Right lobe of liver (tissue), 6 donors: ENCODE data around the gene MDFIC. TPM values are rescaled to one million over a fixed set of nuclear protein-coding genes. Genes with fewer than 3 reads are reported as not detected.

ENCODE experiments used
- ATAC-seq, 4 donors: fragments of 200-7000 bp; cut with Tn5 transposase; one replicate each; pipeline ENCODE4 v1.9.1; 2020; ENCODE audit warnings: mild to moderate bottlenecking in 4 of 4, moderate library complexity in 4 of 4
- DNase-seq, 3 donors: peaks; one replicate each; pipeline ENCODE4 v3.0.0-alpha.2; 2020
- H3K27ac ChIP-seq, 3 donors: fragments of 200-600 bp; one replicate each; pipeline ENCODE4 v1.8.0; 2022
- H3K27me3 ChIP-seq, 2 donors: fragments of 200-600 bp; one replicate each; pipeline ENCODE4 v1.8.0; 2022
- H3K36me3 ChIP-seq, 4 donors: fragments of 200-600 bp; sonication (generic) in 1 of 4; one replicate each; pipeline versions ENCODE4 v1.5.1 to v1.8.0; 2017 to 2022; ENCODE audit warnings: control low read depth in 1 of 4
- H3K4me1 ChIP-seq, 4 donors: fragments of 200-600 bp; sonication (generic) in 1 of 4; one replicate each; pipeline versions ENCODE4 v1.5.1 to v1.8.0; 2017 to 2022; ENCODE audit warnings: control low read depth in 1 of 4
- H3K4me3 ChIP-seq, 3 donors: fragments of 200-600 bp; one replicate each; pipeline ENCODE4 v1.8.0; 2022
- H3K9me3 ChIP-seq, 4 donors: fragments of 200-600 bp; sonication (generic) in 1 of 4; one replicate each; pipeline versions ENCODE4 v1.5.1 to v1.8.0; 2017 to 2022; ENCODE audit warnings: control low read depth in 1 of 4
- POLR2A ChIP-seq: fragments of 450-650 bp; IDR thresholded peaks from one replicate; pipeline ENCODE4 v1.6.1; 2017; ENCODE audit warnings: antibody characterized with exemption, mild to moderate bottlenecking
- WGBS: methylation state at CpG from one replicate; pipeline ENCODE4 v1.1.6; 2018; ENCODE audit warnings: low coverage, low lambda C conversion rate; ENCODE audit not compliant: insufficient coverage; ENCODE audit errors: missing lambda C conversion rate; 5-methylcytosine and 5-hydroxymethylcytosine counted together
- intact Hi-C, 2 donors: fragments of 100-400 bp; cut with DNase I; formaldehyde crosslinking; loops; one replicate each; pipeline versions ENCODE4 v1.11.2 to v1.14.1; 2022
- total RNA-seq, 6 experiments: library from RNA; depleted of rRNA in 2 of 6; stranded (reverse); fragments of >200 nt in 2 of 6; fragmentation: NEBNext Ultra II Directional in 3 of 6; extraction: Animal tissue kit (Norgen Biotek cat#: 25700) in 3 of 6; gene quantifications; one replicate each; pipeline versions ENCODE4 v1.1.0 to v1.2.4, GENCODE V29; 2016 to 2023
- TF ChIP-seq, protein P1 (sequence below), 4 donors: fragments of 200-600 bp in 3 of 4; fragments of 450-650 bp in 1 of 4; IDR thresholded peaks; one replicate each; pipeline versions ENCODE4 v1.5.1 to v1.8.0; 2016 to 2022; ENCODE audit warnings: antibody characterized with exemption in 4 of 4, mild to moderate bottlenecking in 2 of 4
- donor health status: DM: no; HTN: yes; CAD: no.
- donor health status: DM: no; HTN: no; CAD: no.
- donor health status: DM: no; HTN: no; CAD: no.
- donor health status: DM: no; HTN: yes; CAD: no.
- donor health status: DM: no; HTN: yes; CAD: no.

The MDFIC gene
- total RNA-seq, 6 experiments from 2014 or later: 7.5 to 20.7 (median 13.4) TPM

DNA sequence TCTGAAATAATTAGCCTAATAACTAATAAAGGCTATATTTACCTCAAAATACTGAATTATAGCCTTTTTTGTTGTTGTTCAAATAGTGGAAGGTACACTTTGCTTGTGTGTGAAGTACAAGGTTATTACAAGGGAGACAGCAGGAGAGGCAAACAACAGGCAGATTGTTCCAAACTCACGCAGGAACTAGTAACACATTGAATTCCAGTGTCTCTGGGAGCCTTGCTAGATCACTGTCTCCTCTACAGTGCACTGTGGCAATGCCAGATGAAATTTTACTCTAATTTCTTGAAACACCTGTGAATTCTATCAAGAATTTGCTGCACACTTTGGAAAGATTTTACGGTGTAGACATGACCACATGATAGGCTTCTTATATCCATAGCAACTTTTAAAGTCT is 112.6 kb downstream of the MDFIC start:
- ATAC-seq (no peak), DNase-seq (no peak)
- no peak overlapping the region for H3K27ac ChIP-seq
- H3K4me1 ChIP-seq: no peaks in the 10 kb centered on the region
- no peaks in the 10 kb centered on the region for H3K27me3 ChIP-seq
- H3K9me3 ChIP-seq: no peaks in the 10 kb centered on the region
- TF ChIP-seq POLR2A: no peak
- TF ChIP-seq, protein P1, sequence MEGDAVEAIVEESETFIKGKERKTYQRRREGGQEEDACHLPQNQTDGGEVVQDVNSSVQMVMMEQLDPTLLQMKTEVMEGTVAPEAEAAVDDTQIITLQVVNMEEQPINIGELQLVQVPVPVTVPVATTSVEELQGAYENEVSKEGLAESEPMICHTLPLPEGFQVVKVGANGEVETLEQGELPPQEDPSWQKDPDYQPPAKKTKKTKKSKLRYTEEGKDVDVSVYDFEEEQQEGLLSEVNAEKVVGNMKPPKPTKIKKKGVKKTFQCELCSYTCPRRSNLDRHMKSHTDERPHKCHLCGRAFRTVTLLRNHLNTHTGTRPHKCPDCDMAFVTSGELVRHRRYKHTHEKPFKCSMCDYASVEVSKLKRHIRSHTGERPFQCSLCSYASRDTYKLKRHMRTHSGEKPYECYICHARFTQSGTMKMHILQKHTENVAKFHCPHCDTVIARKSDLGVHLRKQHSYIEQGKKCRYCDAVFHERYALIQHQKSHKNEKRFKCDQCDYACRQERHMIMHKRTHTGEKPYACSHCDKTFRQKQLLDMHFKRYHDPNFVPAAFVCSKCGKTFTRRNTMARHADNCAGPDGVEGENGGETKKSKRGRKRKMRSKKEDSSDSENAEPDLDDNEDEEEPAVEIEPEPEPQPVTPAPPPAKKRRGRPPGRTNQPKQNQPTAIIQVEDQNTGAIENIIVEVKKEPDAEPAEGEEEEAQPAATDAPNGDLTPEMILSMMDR (IDR thresholded peaks at IDR 0.05): no peak
- intact Hi-C loops: no loop called here
- WGBS: 67% methylated on average over 2 of the region's 2 CpGs
- H3K36me3 ChIP-seq: no peaks in the 10 kb centered on the region
- no peak overlapping the region for H3K4me3 ChIP-seq

DNA sequence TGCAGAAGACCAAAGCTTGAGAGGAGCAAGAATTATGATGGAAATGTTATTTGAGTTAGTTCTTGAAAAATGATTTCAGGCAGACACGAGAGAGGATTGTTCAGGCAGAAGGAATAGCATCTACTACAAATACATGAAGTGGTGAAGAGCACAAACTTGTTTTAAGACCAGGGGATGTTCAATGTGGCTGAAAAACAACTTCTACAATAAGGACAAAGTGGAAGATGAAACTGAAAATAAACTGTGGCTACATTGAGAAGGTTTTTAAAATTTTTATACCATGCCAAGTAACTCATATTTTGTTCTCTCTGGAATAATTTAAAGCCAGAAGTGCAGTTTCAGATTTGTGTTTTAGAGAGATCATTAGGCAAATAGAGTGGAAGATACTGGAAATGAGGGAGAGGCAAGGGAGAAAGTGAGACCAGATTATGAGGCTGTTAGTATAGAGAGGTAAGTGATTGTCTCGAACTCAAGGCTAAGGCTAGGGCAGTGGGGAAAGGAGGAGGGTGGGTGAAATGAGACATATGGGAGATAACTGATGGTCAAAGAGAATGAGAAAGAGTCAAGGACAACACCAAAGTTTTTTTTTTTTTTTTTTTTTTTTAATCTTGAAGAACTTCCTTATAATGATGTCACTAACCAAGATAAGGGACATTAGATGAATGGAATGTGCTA is 115.4 kb downstream of the MDFIC start:
- ATAC-seq: no peak
- WGBS: 74% methylated on average over 2 of the region's 2 CpGs
- no peak overlapping the region for H3K27ac ChIP-seq
- DNase-seq: no peak
- H3K4me3 ChIP-seq: no peak overlapping the region
- TF ChIP-seq, protein P1 (IDR thresholded peaks at IDR 0.05): no peak
- TF ChIP-seq POLR2A: no peak
- H3K9me3 ChIP-seq: no peaks in the 10 kb centered on the region
- H3K36me3 ChIP-seq: no peaks in the 10 kb centered on the region
- H3K27me3 ChIP-seq: no peaks in the 10 kb centered on the region
- H3K4me1 ChIP-seq: no peaks in the 10 kb centered on the region
- intact Hi-C loops: no loop called here

DNA sequence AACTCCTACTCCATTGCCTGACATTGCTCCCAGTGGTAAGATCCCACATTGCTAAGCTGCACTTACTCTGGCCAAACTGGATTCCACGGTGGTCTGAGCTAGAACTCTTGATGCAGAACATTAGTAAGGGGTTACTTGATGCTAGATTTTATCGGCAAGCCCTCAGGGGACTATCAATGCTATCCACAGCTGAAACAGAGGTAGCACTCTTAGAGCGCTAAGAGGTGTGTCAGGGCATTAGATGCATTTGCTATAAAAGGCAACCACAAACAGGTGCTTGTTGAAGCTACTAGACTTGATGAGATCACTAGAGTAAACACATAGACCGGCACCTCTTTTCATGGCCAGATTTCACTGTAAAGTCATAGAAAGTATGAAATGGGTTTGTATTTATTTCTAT is 116.3 kb downstream of the MDFIC start:
- no peak overlapping the region for H3K27ac ChIP-seq
- ATAC-seq (no peak), DNase-seq (no peak)
- no peaks in the 10 kb centered on the region for H3K36me3 ChIP-seq
- WGBS: 82% methylated on average over 2 of the region's 4 CpGs
- no peaks in the 10 kb centered on the region for H3K9me3 ChIP-seq
- no peak overlapping the region for H3K4me3 ChIP-seq
- no peaks in the 10 kb centered on the region for H3K4me1 ChIP-seq
- intact Hi-C loops: no loop called here
- no peaks in the 10 kb centered on the region for H3K27me3 ChIP-seq
- TF ChIP-seq, protein P1 (IDR thresholded peaks at IDR 0.05): no peak
- no peak for TF ChIP-seq POLR2A

DNA sequence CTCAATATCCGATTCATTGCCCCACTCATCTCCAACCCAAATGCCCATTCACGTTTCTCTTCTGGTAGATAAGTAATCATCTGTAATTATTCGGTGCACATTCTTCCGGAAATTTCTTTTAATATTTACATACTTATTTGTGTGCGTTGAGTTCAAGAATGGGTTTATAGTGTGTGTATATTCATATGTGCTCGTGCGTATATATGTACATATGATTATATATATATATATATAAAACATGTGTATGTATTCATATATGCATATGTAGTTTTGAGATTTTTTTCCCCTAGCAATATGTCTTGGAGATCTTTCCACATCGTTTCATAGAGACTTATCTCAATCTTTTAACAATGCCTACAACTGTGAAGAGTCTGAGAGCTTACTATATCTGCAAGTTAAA is 118.2 kb downstream of the MDFIC start:
- intact Hi-C loops: no loop called here
- Histone ChIP-seq H3K4me3 (no peak overlapping the region), H3K27me3 (no peaks in the 10 kb centered on the region), H3K9me3 (no peaks in the 10 kb centered on the region), H3K36me3 (no peaks in the 10 kb centered on the region), H3K27ac (no peak overlapping the region), H3K4me1 (peaks cover 0 to 16% (median 2%) of the 10 kb centered on the region in 4 donors)
- WGBS: 69% methylated on average over 7 of the region's 8 CpGs
- TF ChIP-seq, protein P1 (IDR thresholded peaks at IDR 0.05): no peak
- no peak for ATAC-seq
- no peak for DNase-seq

DNA sequence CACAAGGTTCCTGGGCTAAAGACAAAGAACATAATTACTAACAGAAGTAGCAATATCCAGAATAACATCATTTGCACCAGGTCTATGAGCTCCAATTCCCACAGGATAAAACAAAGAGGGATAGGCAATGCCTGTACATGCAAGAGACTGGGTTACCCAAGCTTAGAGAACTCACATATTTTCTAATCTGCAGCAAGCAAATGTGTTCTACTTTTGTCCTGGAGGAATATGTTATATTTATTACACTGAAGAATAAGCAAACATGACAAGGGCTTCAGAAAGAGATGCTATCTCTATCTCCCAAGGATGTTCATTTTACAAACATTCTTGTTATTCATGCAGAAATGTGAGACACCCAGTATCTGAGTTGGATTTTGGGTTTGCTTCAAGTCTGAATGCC is 118.6 kb downstream of the MDFIC start:
- Histone ChIP-seq H3K27me3 (no peaks in the 10 kb centered on the region), H3K4me1 (peaks cover 0 to 17% (median 2%) of the 10 kb centered on the region in 4 donors), H3K36me3 (no peaks in the 10 kb centered on the region), H3K4me3 (no peak overlapping the region), H3K27ac (no peak overlapping the region), H3K9me3 (no peaks in the 10 kb centered on the region)
- ATAC-seq (no peak), DNase-seq (no peak)
- intact Hi-C loops: no loop called here
- no peak for TF ChIP-seq POLR2A
- TF ChIP-seq, protein P1 (IDR thresholded peaks at IDR 0.05): no peak
